NCI-H146 treated with DMSO at 0.1 percent for 48 hours (cell line): ENCODE measurements around the gene PCDHA7.
"Not testable (repeated sequence)": the region's sequence is repeated elsewhere in the genome, so short reads cannot be mapped to it uniquely, and the experiment has no call there.

Source experiments
- DNase-seq: peaks from one replicate; lab custom pipeline; 2025; ENCODE audit not compliant: unreplicated experiment; lab: John Stamatoyannopoulos, UW

PCDHA7 gene

DNA sequence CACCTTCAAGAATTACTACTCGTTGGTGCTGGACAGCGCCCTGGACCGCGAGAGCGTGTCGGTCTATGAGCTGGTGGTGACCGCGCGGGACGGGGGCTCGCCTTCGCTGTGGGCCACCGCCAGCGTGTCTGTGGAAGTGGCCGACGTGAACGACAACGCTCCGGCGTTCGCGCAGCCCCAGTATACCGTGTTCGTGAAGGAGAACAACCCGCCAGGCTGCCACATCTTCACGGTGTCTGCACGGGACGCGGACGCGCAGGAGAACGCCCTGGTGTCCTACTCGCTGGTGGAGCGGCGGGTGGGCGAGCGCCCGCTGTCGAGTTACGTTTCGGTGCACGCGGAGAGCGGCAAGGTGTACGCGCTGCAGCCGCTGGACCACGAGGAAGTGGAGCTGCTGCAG lies 11.1 kb upstream of the PCDHA7 start:
- not testable (repeated sequence) for DNase-seq

DNA sequence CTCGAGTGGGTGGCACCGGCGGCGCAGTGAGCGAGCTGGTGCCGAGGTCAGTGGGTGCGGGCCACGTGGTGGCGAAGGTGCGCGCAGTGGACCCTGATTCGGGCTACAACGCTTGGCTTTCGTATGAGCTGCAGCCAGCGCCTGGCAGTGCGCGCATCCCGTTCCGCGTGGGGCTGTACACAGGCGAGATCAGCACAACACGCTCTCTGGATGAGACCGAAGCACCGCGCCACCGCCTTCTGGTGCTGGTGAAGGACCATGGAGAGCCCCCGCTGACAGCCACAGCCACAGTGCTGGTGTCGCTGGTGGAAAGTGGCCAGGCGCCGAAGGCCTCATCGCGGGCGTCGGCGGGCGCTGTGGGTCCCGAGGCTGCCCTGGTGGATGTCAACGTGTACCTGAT lies 10.6 kb upstream of the PCDHA7 start:
- DNase-seq, result no peak

DNA sequence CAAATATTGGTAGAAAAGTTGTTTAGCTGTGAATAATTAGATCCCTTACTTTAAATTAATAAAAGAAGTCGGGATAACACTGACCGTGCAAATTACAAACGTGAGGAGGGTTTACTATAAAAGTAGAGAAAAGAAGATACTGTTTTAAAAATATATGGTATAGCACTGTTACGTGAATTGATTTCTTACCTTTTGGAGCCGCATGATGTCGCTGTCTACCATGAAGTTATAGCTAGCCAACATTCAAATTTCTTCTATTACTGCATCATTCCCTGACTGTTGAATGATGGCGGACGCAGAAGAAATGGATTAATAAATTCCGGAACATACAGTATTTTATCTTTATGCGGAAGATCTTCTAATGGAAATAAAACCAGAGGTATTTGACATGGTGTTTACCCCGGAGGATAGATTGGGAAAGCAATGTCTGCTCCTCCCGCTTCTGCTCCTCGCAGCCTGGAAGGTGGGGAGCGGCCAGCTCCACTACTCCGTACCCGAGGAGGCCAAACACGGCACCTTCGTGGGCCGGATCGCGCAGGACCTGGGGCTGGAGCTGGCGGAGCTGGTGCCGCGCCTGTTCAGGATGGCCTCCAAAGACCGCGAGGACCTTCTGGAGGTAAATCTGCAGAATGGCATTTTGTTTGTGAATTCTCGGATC lies 6.2 kb upstream of the PCDHA7 start, which contains the start of gene PCDHA6:
TSS of gene PCDHA6 (plus strand) at position 257 of the 658 bp plus-strand sequence. CDS start at position 389, 132 bp downstream.
- no peak for DNase-seq

DNA sequence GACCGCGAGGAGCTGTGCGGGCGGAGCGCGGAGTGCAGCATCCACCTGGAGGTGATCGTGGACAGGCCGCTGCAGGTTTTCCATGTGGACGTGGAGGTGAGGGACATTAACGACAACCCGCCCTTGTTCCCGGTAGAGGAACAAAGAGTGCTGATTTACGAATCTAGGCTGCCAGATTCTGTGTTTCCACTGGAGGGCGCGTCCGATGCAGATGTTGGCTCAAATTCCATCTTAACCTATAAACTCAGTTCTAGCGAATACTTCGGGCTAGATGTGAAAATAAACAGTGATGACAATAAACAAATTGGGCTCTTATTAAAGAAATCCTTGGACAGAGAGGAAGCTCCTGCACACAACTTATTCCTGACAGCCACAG lies 5.7 kb upstream of the PCDHA7 start:
- no peak for DNase-seq

DNA sequence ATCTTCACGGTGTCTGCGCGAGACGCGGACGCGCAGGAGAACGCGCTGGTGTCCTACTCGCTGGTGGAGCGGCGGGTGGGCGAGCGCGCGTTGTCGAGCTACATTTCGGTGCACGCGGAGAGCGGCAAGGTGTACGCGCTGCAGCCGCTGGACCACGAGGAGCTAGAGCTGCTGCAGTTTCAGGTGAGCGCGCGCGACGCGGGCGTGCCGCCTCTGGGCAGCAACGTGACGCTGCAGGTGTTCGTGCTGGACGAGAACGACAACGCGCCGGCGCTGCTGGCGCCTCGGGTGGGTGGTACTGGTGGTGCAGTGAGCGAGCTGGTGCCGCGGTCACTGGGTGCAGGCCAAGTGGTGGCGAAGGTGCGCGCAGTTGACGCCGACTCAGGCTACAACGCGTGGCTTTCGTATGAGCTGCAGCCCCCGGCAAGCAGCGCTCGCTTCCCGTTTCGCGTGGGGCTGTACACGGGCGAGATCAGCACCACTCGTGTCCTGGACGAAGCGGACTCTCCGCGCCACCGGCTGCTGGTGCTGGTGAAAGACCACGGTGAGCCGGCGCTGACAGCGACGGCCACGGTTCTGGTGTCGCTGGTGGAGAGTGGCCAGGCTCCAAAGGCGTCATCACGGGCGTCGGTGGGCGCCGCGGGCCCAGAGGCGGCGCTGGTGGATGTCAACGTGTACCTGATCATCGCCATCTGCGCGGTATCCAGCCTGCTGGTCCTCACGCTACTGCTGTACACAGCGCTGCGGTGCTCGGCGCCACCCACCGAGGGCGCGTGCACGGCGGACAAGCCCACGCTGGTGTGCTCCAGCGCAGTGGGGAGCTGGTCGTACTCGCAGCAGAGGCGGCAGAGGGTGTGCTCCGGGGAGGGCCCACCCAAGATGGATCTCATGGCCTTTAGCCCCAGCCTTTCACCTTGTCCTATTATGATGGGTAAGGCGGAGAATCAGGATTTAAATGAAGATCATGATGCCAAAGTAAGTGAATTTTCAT lies 4.3 kb upstream of the PCDHA7 start:
- DNase-seq, result not testable (repeated sequence)

DNA sequence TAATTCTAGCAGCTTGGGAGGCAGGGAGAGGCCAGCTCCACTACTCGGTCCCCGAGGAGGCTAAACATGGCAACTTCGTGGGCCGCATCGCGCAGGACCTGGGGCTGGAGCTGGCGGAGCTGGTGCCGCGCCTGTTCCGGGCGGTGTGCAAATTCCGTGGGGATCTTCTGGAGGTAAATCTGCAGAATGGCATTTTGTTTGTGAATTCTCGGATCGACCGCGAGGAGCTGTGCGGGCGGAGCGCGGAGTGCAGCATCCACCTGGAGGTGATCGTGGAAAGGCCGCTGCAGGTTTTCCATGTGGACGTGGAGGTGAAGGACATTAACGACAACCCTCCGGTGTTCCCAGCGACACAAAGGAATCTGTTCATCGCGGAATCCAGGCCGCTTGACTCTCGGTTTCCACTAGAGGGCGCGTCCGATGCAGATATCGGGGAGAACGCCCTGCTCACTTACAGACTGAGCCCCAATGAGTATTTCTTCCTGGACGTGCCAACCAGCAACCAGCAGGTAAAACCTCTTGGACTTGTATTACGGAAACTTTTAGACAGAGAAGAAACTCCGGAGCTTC lies 455 bp downstream of the PCDHA7 start:
- not testable (repeated sequence) for DNase-seq

DNA sequence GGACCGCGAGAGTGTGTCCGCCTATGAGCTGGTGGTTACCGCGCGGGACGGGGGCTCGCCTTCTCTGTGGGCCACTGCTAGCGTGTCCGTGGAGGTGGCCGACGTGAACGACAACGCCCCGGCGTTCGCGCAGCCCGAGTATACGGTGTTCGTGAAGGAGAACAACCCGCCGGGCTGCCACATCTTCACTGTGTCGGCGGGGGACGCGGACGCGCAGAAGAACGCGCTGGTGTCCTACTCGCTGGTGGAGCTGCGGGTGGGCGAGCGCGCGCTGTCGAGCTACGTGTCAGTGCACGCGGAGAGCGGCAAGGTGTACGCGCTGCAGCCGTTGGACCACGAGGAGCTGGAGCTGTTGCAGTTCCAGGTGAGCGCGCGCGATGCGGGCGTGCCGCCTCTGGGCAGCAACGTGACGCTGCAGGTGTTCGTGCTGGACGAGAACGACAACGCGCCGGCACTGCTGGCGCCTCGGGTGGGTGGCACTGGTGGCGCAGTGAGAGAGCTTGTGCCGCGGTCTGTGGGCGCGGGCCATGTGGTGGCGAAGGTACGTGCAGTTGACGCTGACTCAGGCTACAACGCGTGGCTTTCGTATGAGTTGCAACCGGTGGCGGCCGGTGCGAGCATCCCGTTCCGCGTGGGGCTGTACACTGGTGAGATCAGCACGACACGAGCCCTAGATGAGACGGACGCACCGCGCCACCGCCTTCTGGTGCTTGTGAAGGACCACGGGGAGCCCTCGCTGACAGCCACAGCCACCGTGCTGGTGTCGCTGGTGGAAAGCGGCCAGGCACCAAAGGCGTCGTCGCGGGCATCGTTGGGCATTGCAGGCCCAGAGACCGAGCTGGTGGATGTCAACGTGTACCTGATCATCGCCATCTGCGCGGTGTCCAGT lies 1.8 kb downstream of the PCDHA7 start:
- DNase-seq, result no peak

DNA sequence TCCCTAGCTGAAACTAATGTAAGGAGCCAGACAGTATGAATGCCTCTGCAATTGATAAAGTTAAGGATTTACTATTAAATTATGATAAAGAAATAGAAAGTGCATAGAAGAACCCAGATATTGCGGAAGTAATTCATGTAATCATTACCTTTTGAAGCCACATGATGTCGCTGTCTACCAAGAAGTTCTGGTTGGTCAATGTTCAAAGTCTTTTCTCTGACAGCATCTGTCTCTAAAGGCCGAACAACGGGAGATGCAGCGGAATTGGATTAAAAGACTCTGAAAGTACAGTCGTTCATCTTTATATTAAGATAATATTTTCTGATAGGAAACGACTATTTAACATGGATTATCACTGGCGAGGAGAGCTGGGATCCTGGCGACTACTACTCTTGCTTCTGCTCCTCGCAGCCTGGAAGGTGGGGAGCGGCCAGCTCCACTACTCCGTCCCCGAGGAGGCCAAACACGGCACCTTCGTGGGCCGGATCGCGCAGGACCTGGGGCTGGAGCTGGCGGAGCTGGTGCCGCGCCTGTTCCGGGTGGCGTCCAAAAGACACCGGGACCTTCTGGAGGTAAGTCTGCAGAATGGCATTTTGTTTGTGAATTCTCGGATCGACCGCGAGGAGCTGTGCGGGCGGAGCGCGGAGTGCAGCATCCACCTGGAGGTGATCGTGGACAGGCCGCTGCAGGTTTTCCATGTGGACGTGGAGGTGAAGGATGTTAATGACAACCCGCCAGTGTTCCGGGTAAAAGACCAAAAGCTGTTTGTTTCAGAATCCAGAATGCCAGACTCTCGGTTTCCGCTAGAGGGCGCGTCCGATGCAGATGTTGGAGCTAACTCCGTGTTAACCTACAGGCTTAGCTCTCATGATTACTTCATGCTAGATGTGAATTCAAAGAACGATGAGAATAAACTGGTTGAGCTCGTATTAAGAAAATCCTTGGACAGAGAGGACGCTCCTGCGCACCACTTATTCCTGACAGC lies 7.2 kb downstream of the PCDHA7 start, which contains the start of gene PCDHA8:
TSS of gene PCDHA8 (plus strand) at position 210 of the 985 bp plus-strand sequence. CDS start at position 345, 135 bp downstream.
- DNase-seq, result no peak

DNA sequence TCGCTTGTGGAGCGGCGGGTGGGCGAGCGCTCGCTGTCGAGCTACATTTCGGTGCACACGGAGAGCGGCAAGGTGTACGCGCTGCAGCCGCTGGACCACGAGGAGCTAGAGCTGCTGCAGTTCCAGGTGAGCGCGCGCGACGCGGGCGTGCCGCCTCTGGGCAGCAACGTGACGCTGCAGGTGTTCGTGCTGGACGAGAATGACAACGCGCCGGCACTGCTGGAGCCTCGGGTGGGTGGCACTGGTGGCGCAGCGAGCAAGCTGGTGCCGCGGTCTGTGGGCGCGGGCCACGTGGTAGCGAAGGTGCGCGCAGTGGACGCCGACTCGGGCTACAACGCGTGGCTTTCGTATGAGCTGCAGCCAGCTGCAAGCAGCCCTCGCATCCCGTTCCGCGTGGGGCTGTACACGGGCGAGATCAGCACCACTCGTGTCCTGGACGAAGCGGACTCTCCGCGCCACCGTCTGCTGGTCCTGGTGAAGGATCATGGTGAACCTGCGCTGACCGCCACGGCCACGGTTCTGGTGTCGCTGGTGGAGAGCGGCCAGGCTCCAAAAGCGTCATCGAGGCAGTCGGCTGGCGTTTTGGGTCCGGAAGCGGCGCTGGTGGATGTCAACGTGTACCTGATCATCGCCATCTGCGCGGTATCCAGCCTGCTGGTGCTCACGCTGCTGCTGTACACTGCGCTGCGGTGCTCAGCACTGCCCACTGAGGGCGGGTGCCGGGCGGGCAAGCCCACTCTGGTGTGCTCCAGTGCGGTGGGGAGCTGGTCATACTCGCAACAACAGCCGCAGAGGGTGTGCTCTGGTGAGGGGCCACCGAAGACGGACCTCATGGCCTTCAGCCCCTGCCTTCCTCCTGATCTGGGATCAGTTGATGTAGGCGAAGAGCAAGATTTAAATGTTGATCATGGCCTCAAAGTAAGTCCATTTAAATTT lies 9.0 kb downstream of the PCDHA7 start:
- no peak for DNase-seq

DNA sequence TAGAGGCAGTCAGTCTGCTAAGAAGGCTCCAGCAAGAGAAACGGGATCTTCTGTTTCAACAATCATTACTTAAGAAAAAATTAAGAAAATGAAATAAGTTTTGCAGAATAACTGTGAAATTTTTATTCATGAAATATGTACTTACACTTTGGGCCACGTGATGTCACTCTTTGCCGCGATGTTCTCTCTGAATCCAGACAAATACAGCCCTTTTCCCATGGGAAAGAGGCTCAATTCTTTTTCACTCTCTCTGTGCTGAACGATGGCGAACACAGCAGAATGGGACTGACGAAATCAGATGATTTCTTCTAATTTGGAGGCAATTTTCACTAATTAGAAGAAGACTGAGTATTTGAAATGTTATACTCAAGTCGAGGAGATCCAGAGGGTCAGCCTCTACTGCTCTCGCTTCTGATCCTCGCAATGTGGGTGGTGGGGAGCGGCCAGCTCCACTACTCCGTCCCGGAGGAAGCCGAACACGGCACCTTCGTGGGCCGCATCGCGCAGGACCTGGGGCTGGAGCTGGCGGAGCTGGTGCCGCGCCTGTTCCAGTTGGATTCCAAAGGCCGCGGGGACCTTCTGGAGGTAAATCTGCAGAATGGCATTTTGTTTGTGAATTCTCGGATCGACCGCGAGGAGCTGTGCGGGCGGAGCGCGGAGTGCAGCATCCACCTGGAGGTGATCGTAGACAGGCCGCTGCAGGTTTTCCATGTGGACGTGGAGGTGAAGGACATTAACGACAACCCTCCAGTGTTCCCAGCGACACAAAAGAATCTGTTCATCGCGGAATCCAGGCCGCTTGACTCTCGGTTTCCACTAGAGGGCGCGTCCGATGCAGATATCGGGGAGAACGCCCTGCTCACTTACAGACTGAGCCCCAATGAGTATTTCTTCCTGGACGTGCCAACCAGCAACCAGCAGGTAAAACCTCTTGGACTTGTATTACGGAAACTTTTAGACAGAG lies 14.4 kb downstream of the PCDHA7 start, which contains the start of gene PCDHA9:
TSS of gene PCDHA9 (plus strand) at position 244 of the 964 bp plus-strand sequence. CDS start at position 358, 114 bp downstream.
- not testable (repeated sequence) for DNase-seq

DNA sequence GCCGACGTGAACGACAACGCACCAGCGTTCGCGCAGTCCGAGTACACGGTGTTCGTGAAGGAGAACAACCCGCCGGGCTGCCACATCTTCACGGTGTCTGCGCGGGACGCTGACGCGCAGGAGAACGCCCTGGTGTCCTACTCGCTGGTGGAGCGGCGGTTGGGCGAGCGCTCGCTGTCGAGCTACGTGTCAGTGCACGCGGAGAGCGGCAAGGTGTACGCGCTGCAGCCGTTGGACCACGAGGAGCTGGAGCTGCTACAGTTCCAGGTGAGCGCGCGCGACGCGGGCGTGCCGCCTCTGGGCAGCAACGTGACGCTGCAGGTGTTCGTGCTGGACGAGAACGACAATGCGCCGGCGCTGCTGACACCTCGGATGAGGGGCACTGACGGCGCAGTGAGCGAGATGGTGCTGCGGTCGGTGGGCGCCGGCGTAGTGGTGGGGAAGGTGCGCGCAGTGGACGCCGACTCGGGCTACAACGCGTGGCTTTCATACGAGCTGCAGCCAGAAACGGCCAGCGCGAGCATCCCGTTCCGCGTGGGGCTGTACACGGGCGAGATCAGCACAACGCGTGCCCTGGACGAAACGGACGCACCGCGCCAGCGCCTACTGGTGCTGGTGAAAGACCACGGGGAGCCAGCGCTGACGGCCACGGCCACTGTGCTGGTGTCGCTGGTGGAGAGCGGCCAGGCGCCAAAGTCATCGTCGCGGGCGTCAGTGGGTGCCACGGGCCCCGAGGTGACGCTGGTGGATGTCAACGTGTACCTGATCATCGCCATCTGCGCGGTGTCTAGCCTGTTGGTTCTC lies 16.0 kb downstream of the PCDHA7 start:
- not testable (repeated sequence) for DNase-seq

DNA sequence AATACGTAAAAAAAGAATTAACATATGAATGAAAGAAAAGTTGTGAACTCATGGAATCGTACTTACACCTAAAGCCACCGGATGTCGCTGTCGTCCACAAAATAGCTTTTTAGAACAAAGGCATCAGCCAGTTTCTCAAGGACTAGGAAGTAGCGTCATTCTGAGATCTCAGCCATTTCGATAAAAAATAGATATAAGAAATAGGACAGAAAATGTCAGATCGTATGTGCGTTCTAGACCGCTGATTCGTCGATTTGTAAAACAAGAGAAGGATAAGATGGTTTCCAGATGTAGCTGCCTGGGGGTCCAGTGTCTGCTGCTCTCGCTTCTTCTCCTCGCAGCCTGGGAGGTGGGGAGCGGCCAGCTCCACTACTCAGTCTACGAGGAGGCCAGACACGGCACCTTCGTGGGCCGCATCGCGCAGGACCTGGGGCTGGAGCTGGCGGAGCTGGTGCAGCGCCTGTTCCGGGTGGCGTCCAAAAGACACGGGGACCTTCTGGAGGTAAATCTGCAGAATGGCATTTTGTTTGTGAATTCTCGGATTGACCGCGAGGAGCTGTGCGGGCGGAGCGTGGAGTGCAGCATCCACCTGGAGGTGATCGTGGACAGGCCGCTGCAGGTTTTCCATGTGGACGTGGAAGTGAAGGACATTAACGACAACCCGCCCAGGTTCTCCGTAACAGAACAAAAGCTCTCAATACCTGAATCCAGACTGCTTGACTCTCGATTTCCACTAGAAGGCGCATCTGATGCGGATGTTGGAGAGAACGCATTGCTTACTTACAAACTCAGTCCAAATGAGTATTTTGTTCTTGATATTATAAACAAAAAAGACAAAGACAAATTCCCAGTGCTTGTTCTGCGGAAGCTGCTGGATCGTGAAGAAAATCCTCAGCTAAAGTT lies 22.0 kb downstream of the PCDHA7 start, which contains the start of gene PCDHA10:
TSS of gene PCDHA10 (plus strand) at position 126 of the 903 bp plus-strand sequence. CDS start at position 278, 152 bp downstream.
- DNase-seq, result no peak

DNA sequence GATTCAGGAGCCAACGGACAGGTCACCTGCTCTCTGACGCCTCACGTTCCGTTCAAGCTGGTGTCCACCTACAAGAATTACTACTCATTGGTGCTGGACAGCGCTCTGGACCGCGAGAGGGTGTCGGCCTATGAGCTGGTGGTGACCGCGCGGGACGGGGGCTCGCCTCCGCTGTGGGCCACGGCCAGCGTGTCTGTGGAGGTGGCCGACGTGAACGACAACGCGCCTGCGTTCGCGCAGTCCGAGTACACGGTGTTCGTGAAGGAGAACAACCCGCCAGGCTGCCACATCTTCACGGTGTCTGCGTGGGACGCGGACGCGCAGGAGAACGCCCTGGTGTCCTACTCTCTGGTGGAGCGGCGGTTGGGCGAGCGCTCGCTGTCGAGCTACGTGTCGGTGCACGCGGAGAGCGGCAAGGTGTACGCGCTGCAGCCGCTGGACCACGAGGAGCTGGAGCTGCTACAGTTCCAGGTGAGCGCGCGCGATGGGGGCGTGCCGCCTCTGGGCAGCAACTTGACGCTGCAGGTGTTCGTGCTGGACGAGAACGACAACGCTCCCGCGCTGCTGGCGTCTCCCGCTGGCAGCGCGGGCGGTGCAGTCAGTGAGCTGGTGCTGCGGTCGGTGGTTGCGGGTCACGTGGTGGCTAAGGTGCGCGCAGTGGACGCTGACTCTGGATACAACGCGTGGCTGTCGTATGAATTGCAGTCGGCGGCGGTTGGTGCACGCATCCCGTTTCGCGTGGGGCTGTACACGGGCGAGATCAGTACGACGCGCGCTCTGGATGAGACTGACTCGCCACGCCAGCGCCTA lies 23.3 kb downstream of the PCDHA7 start:
- DNase-seq, result no peak

DNA sequence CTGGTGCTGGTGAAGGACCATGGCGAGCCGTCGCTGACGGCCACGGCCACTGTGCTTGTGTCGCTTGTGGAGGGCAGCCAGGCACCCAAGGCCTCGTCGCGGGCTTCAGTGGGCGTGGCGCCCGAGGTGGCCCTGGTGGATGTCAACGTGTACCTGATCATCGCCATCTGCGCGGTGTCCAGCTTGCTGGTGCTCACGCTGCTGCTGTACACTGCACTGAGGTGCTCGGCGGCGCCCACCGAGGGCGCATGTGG lies 23.8 kb downstream of the PCDHA7 start:
- DNase-seq, result no peak
